Fibroblast of peridontal ligament (primary cell): ENCODE measurements around the gene INPP5A.
"Not testable (repeated sequence)": the region's sequence is repeated elsewhere in the genome, so short reads cannot be mapped to it uniquely, and the experiment has no call there.

ENCODE experiments used
- DNase-seq: peaks from one replicate; pipeline ENCODE4 v3.0.0-alpha.2; 2010; ENCODE audit errors: extremely low read depth

Gene INPP5A

DNA sequence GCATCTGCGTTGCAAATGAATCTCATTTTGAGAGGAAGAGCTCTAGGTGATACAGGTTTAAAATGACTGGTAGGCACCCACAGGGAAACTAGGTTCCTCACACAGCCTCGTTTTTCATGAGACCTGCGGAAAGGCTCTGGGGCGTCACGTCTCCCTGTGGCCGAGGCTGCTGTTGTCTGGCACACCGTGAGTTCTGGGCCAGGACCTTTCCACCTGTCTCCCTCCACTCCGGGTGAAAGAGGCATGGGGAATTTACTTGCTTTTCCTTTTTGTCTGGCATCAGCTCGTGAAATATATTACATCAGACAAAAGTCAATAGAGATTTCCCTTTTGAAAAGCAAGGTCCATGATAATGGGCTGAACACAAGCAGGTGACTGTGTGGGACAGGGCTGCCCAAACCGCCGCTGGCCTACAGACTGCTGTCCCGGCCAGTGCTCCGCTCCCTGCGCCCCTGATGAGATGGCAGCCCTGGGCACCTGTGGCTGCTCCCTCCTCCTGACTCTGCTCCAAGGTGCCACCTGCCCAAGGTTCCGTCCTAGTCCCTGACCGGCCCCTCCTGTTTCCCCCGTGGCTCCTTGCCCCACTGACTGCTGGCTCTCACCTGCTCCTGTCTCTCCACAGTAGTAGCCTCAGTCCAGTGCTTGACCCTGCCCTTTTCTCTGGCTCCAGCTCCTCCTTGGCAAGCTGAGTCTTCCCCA is 138.8 kb downstream of the INPP5A start:
- no peak for DNase-seq

DNA sequence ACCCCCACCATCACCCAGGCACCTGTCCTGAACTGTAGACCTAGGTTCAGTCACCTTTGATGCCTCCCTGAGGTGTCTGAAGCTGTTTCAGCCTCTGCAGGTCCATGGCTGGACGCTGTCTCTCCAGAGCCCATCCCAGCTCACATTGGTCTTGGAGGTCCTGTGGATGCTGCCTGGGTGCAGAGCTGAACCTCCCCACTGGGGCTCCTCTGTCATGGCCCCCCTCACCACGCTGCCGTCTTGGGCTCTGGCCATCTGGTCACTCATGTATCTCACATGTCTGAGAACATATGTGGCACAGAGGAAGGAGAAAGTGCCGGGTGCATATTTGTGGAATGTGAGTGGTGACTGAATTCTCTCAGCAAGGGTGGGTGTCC is 139.5 kb downstream of the INPP5A start:
- no peak for DNase-seq

DNA sequence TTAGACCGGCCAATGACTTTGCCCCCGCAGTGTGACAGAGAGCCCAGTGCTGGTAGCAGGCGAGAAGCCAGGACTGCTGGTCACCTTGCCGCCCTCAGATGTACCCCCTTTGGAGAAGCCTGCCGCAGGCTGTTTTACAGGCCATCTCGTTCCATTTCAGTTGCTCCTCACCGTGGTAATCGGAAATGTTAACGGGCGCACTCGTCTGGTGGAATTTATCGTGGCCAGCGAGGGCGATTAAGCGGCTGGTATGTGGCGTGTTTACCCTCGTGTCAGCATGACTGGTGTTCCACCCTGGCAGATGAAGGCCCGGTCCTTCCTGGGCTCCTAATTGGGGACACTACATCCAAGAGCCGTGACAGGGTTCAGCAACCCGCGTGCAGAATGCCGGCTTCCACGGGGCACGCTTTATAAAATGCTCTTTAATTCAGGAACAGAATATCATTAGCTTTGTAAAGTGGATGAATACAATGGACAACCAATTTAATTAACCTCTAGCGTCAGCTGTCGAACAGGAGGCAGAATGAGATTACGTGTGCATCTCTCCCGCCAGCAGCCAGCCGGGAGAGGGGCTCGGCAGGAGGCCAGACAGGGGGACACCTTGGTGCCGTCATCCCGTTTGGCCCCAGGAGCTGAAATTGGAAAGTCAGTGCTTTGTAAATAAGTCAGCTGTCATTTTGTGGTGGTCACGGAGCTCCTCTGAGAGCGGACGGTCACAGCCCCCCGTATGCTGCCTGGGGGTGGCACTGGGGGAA is 140.1 kb downstream of the INPP5A start:
- no peak for DNase-seq

DNA sequence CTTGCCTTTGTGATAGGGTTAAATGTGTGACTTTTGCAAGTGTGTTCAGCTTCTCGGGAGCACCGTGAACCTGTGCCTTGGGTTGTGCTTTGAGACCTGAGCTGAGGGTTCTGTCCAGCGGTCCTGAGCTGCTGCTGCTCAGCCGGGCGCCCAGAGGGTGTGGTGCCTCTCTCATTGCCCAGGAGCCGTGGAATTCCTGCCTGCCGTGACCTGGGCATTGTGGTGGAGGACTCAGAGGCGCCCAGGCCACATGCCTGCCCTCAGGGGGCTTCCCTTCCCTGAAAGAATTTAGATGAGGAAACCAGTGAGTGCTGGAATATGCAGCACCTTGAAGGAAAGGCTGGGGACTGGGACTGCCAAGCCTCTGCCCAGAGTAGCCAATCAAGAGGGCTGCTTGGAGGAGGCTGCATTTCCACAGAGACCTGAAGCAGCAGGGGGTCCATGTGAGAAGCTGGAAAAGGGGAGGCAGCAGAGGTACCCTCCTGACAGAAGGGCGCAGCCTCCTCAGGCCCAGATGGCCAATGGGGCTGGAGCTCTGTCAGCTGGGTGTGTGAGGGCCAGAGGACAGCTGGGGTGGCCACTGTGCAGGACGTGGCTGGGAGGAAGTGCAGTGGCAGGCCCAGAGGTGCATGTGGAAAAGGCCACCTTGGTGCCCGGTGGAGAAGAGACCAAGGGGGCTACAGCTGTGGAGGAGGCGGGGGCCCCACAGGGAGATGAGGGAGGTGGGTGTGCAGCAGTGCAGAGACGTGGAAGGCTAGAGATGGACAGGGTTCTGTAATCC is 141.0 kb downstream of the INPP5A start:
- no peak for DNase-seq

DNA sequence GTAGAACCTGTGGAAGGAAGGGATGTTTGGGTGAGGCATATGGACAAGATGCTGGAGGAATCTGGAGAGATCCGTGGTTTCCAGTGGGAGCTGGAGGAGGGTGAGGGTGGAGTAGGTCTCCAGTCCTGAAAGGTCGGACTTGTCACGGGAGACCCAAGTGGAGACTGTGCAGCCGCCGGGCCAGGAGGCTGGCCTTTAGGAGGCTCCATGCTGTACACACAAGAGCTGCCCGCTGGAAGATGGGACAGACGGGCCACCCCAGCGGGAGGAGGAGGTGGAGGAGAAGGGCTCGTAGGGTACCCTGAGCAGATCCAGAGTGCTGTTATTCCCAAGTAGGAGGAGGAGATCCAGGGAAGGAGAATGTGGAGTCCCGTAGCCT is 141.6 kb downstream of the INPP5A start:
- no peak for DNase-seq

DNA sequence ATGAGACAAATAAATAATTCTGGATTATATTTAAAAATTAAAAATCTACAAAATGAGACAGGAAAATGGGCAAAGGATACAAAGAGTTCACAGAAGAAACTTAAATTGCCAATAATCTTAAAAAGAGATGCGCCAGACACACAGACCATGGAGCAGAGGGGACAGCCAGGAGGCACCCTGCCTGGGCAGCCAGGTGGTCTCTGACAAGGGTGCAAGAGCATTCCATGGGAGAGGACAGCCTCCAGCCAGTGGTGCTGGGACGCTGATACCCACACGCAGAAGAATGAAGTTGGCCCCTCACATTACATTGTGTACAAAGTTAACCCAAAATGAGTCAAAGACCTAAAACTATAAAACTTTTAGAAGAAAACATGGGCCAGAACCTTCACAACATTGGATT is 142.1 kb downstream of the INPP5A start:
- no peak for DNase-seq

DNA sequence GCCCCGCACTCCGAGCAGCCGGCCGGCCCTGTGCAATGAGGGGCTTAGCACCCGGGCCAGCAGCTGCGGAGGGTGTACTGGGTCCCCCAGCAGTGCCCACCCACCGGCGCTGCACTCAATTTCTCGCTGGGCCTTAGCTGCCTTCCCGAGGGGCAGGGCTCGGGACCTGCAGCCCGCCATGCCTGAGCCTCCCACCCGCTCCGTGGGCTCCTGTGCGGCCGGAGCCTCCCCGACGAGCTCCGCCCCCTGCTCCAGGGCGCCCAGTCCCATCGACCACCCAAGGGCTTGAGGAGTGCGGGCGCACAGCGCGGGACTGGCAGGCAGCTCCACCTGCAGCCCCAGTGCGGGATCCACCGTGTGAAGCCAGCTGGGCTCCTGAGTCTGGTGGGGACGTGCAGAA is 143.2 kb downstream of the INPP5A start:
- not testable (repeated sequence) for DNase-seq

DNA sequence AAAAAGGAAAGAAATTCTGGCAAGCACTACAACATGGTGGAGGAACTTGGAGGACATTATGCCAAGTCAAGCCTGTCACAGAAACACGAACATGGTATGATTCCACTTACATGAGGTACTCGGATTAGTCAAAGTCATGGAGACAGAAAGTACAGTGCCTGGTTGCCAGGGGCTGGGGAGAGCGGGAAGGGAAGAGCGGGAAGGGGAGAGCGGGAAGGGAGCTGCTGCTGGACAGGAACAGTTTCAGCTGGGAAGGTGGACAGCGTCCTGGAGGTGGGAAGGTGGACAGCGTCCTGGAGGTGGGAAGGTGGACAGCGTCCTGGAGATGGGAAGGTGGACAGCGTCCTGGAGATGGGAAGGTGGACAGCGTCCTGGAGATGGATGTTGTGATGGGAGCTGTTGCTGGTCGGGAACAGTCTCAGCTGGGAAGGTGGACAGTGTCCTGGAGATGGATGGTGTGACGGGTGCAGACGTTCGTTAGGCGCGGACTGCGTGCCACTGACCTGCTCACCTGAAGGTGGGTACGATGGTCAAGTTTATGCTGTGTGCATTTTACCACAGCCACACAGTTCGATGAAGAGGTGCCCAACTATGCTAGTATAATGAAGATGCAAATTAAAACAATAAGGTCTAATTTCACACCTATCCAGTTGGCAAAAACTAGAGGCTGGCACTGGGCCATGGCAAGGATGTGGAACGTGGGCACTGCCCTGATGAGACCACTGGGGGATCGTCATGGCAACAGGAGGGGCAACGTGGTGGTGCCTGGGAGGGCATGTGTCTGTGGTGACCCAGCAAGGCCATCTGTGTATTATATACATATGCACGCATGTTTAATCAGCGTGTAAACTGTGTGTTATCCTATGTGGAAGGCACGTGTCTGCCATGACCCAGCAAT is 144.5 kb downstream of the INPP5A start:
- no peak for DNase-seq

DNA sequence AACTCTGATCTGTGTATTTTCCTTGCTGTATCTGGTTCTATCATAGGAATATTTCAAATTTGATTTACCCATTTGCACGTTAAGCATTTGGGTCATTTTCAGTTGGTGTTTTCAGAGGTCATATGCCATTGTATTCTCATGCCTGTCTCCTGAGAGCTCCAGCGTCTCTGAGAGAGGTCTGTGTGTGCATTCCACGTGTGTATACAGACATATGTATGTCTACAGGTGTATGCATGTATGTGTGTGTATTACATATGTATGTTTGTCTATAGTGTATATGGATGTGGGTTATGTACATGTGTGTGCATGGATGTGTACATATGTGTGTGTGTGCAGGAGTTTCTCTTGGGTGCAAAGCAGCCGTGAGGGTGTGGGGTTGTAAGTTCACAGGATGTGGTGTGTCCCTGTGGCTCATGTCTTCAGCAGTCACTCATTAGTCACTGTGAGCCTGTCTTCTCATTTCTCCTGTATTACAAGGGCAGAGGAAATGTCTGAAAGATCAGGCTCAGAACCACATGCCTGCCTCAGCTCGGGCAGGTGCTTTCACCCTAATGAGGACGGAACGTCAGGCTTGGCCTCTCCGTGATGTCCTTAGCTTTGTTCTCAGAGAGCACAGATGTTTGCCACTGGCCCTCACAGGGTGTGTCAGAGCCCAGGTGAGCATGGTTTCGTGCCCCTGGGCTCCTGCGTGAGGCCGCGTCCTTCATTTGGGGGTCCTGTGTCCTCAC is 146.7 kb downstream of the INPP5A start:
- no peak for DNase-seq

DNA sequence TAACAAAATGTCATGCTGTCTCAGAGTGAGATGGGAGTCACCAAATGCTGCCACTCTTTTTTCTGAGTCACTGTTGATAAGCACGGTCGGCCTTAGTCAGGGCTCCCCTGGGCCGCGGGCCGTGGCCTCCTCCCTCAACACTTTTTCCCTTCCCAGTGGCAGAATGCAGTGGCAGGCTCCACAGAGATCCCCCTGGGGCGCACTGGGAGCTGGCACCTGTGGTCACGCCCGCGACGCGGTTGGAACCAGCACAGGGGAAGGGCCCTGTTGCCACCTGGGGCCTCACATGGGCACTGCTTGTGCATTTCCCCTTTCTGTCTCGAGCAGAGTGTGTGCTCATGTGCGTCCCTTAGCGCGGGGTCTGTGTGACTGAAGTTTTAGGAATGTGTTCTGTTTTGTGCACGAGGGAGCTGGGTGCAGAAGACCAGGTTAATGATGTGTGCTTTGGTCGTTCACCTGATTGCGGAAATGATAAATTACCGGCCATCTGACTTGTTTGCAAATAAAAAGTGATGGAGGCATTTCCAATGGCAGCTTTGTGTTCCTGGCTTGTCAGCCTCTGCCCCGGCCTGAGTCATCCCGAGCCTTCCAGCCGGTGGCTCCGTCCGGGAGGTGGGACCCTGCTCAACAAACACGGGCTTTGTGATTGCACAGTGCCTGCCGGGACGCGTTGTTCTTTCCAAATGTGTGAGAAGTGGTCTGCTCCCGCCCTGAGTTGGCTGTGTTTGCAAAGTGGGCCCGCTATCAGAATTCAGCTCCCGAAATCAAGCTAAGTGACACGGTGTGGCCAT is 147.7 kb downstream of the INPP5A start:
- DNase-seq, result no peak

DNA sequence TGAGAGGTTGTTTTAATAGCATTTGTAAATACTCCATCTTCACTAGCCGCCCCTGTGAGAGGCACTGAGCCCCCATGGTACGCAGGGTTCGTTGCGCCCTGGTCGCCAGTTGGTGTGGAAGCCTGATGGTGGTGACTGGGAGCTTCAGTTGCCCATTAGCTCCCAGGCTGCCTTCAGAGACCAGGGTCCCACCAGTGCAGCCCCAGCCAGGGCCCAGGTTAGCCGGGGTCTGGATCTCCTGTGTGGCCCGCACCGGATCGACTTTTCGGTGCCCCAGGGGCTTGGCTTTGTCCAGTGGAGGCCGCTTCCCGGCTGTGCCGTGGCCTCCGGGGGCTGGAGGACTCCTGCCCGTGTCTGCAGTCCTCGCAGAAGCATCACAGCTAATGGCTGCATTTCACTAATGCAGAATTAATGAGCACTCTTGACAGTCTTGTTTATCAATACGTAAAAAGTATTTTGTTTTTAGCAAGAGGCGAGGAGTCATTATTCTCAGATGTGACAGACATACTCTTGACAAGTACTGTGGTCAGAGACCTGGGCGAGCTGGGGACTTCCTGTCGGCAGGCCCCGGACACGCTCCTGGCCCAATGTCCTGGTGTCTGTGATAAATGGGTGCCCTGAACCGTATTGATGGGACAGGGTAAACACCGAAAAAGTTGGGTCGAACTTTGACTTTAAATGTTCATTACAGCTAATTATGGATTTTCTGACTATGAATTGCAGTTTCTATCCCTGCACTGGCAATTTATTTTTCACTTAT is 148.5 kb downstream of the INPP5A start:
- no peak for DNase-seq

DNA sequence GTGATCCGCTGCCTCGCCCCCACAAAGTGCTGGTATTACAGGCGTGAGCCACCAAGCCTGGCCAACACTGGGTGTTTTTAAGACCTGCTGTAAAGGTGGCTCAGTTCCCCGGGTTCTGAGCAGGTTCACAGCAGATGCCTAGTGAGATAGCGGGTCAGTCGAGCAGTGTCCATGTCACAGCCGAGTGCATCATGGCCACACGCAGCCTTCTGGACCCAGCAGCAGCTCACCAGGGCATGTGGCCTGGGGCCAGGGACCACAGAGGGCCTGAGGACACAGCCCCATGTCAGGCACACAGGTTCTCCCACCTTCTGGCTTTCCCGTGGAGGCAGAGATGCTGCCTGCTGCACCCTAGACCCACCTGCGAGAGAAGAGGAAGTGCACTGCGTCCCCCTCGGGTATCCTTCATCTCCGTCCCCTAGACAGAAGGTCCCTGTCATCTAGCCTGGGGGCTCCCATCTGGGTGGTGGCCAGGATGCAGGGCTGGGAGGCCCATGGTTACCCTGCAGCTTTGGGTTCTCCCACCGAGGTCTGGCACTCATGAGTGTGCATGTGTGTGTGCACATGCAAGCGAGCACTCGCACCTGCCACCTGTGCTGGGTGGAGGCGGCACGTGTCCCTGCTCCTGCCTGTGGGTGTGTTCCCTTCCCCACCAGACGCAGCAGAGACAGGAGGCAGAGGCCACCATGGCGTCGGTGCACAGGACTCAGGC is 149.8 kb downstream of the INPP5A start:
- no peak for DNase-seq

DNA sequence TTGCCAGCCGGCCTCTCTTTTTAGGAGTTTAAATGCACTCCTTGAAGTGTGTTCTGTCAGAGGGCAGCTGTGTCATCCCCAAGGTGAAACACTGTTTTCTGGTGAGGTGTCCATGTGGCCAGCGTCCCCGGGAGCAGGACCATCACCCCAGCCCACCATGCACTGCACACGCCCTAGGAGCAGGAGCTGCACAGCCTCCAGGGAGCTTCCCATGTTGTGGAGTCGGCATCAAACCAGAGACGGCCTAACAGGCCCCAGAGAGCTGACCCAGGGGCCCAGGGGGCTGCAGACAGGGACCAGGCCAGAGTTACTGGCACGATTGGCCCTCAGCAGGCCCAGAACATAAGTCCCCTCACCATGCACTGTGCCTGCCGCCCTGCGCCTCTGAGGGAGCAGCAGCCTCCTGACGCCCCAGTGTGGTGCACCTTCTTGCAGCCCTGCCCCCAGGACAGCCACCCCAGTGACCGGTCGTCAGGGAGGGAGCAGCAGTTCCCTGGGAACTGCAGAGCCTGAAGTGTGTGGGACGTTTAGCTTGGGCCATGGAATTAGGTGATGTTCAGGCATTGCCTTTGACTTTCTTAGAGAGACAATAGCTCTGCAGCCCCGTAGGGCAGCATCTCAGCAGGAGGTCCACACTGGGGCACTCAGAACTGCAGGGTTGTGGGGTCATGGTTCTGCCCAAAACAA is 150.4 kb downstream of the INPP5A start:
- DNase-seq, result no peak

DNA sequence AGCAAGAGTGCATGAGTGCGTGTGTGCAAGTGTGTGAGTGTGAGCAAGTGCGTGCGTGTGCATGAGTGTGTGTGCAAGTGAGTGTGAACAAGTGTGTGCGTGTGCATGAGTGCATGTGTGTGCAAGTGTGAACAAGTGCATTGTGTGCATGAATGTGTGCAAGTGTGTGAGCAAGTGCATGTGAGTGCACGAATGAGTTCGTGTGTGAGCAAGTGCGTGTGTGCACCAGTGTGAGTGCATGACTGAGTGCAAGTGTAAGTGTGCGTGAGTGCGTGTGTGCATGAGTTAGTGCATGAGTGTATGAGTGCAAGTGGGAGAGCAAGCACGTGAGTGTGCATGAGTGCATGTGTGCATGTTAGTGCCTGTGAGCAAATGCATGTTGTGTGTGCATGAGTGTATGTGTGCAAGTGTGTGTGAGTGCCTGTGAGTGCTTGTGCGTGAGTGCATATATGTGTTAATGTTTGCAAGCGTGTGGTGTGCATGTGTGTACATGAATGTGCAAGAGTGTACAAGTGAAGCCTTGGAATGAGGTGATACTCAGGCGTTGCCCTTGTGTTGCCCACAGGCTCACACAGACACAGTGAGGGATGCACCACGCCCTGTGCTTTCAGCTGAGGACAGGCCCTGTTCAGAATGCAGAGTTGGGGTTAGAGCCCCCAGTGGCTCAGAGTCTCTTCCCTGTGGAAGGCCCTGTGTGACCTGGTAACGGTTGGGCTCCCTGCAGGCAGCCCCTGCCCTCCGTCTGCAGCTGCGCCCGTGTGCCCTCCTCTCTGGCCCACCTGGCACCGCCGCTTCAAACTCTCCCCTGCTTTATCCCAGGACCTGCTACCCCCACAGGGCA is 151.2 kb downstream of the INPP5A start:
- DNase-seq, result no peak

DNA sequence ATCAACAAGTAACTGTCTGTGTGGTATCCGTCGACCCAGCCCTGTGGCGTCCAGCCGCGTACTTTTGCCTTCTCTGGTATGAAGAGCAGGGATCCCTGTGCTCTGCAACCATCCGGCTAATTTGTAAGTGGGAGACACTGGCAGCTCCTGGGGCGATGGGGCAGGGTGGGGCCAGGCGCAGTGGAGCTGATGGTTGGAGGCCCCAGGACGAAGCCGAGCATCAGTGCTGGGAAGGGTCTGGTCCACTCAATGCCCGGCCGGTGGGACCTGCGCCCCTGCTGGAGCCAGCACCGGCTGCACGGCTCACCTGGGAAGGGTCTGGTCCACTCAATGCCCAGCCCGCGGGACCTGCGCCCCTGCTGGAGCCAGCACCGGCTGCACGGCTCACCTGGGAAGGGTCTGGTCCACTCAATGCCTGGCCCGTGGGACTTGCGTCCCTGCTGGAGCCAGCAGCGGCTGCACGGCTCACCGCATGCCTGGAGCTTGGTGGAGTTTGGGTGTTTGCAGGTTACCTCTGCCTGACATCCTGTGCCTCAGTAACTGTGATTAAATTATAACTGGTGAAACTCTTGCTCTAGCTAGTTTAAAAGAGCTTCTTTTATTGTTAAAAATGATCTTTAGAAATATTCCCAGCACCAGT is 152.3 kb downstream of the INPP5A start:
- no peak for DNase-seq

DNA sequence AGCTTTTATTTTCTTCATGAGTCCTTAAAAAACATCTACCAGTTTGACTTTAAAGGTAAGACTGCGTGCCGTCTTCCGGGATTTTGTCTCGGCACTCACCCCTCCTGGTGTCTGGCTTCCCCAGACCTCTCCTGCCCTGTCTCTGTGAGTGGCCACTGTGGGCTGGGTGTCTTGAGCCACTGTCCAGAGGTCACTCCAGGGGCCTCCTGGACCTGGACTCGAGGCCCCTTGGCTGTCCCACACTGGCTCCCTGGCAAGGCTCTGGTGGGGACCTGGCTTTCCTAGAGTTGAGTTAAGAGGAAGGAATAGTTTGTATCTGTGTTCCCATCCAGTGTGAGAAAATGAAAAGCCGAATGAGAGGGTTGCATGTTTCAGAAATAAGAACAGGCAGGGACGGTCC is 152.8 kb downstream of the INPP5A start:
- no peak for DNase-seq
